ENCODE data around the gene PFKM. TPM values are rescaled to one million over a fixed set of nuclear protein-coding genes. Genes with fewer than 3 reads are reported as not detected.

Gene PFKM
- total RNA-seq, 4 donors from 2014 or later = 55.6 to 71.3 (median 63.4) TPM

- H3K27me3 ChIP-seq = no peaks in the 10 kb centered on the region
- H3K27ac ChIP-seq (replicated peaks in 1 of 4) = peak overlapping the region; percentile 74 to 77 (median 76)
- H3K4me1 ChIP-seq = peaks cover 10 to 35% (median 27%) of the 10 kb centered on the region in 4 donors
- 41% methylated on average over 3 of the region's 3 CpGs for WGBS
- no peak for DNase-seq (ENCODE audit: extremely low spot score)
- H3K36me3 ChIP-seq = peaks cover 0 to 9% (median 4%) of the 10 kb centered on the region in 4 donors
- H3K9me3 ChIP-seq = no peaks in the 10 kb centered on the region
- TF ChIP-seq POLR2A (IDR thresholded peaks at IDR 0.05; ENCODE audit: low read depth) (no peak), EP300 (IDR thresholded peaks at IDR 0.05) (no peak), CTCF (IDR thresholded peaks at IDR 0.05) (no peak)
- peak overlapping the region; percentile 59 to 84 (median 76) for H3K4me3 ChIP-seq
- intact Hi-C loops (cut with DNase I) = no loop called here
These were observed 786 bp upstream of the PFKM start for GRCh38 chr12:48118284-48118871.

- DNase-seq (ENCODE audit: extremely low spot score) = no peak
- TF ChIP-seq POLR2A (IDR thresholded peaks at IDR 0.05; ENCODE audit: low read depth) = no peak
- no peak for TF ChIP-seq CTCF (IDR thresholded peaks at IDR 0.05)
- no peak for TF ChIP-seq EP300 (IDR thresholded peaks at IDR 0.05)
- Histone ChIP-seq H3K27ac (replicated peaks in 1 of 4) (peak overlapping the region; percentile 74 to 77 (median 76)), H3K9me3 (no peaks in the 10 kb centered on the region), H3K36me3 (peaks cover 0 to 24% (median 7%) of the 10 kb centered on the region in 4 donors), H3K4me3 (peak overlapping the region; percentile 59 to 84 (median 76)), H3K27me3 (no peaks in the 10 kb centered on the region), H3K4me1 (peaks cover 10 to 35% (median 27%) of the 10 kb centered on the region in 4 donors)
- intact Hi-C loops (cut with DNase I) = loop anchor here (1.0 kb wide), 1 partner anchor 14 kb away; the partner anchor contains the start of gene SENP1
- WGBS = 6% methylated on average over 5 of the region's 5 CpGs
These were observed 651 bp downstream of the PFKM start for GRCh38 chr12:48119834-48120195.

GRCh38 chr12:48121522-48121921, 2.4 kb downstream of the PFKM start:
- no peaks in the 10 kb centered on the region for H3K27me3 ChIP-seq
- peaks cover 11 to 43% (median 30%) of the 10 kb centered on the region in 4 donors for H3K4me1 ChIP-seq
- no peak for TF ChIP-seq POLR2AphosphoS5 (IDR thresholded peaks at IDR 0.05)
- no peak for TF ChIP-seq CTCF (IDR thresholded peaks at IDR 0.05)
- no peak for TF ChIP-seq POLR2A (IDR thresholded peaks at IDR 0.05; ENCODE audit: low read depth)
- TF ChIP-seq EP300 (IDR thresholded peaks at IDR 0.05) = no peak
- no peak overlapping the region for H3K27ac ChIP-seq (replicated peaks in 1 of 4)
- intact Hi-C loops (cut with DNase I) = no loop called here
- H3K36me3 ChIP-seq = peaks cover 0 to 40% (median 15%) of the 10 kb centered on the region in 4 donors
- H3K4me3 ChIP-seq = no peak overlapping the region
- DNase-seq (ENCODE audit: extremely low spot score) = no peak
- 100% methylated on average over 1 of the region's 1 CpG for WGBS
- H3K9me3 ChIP-seq = no peaks in the 10 kb centered on the region

GRCh38 chr12:48122065-48122834, 3.1 kb downstream of the PFKM start:
- Histone ChIP-seq H3K27ac (replicated peaks in 1 of 4) (no peak overlapping the region), H3K27me3 (no peaks in the 10 kb centered on the region), H3K4me1 (peaks cover 19 to 48% (median 30%) of the 10 kb centered on the region in 4 donors), H3K4me3 (no peak overlapping the region), H3K36me3 (peaks cover 0 to 47% (median 19%) of the 10 kb centered on the region in 4 donors), H3K9me3 (no peaks in the 10 kb centered on the region)
- TF ChIP-seq CTCF (IDR thresholded peaks at IDR 0.05) (no peak), EP300 (IDR thresholded peaks at IDR 0.05) (no peak), POLR2A (IDR thresholded peaks at IDR 0.05; ENCODE audit: low read depth) (no peak), POLR2AphosphoS5 (IDR thresholded peaks at IDR 0.05) (no peak)
- no peak for DNase-seq (ENCODE audit: extremely low spot score)
- intact Hi-C loops (cut with DNase I) = no loop called here
- 97% methylated on average over 2 of the region's 2 CpGs for WGBS
